ENCODE measurements around the gene CLIP4.
"Not testable (repeated sequence)": the region's sequence is repeated elsewhere in the genome, so short reads cannot be mapped to it uniquely, and the experiment has no call there.

The CLIP4 gene

DNA sequence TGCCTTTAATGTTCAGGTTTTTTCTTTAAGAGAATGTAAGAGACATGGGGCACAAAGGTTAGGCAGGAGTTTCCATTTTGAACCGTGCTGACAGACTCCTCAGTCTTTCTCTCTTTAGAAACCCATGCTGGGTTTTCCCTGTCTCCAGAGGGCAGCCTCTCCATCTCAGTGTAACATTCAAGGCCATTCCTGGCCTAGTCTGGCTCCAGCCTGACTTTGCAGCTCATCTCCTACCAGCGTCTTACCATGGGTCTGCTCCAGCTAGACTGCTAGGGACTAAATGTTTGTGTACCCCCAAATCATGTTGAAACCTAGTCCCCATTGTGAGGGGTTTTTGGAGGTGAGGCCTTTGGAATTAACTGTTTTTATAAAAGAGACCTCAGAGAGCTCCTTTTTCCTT lies 9.8 kb upstream of the CLIP4 start:
- no peak for DNase-seq

GRCh38 chr2:29106256-29106655 lies 9.0 kb upstream of the CLIP4 start:
- no peak for DNase-seq

DNA sequence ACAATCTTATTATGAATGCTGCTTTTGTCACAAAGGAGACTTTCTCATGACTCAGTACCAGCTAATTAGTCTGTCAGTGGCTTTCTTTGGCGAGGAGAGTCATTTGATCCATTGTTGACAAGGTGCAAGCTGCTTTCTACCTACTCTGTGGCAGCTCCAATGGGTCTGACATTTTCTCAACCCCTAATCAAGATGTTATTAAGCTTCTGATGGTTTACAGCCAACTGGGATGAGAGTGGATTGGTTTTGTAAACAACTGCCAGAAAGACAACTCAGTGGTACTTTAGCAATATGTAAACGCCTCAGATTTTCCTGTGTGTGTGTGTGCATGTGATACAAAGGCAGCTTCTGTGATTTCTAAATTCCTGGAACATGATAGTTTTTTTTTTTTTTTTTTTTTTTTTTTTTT lies 8.2 kb upstream of the CLIP4 start:
- no peak for DNase-seq

- not testable (repeated sequence) for DNase-seq
These were observed 7.7 kb upstream of the CLIP4 start for GRCh38 chr2:29107547-29107946.

DNA sequence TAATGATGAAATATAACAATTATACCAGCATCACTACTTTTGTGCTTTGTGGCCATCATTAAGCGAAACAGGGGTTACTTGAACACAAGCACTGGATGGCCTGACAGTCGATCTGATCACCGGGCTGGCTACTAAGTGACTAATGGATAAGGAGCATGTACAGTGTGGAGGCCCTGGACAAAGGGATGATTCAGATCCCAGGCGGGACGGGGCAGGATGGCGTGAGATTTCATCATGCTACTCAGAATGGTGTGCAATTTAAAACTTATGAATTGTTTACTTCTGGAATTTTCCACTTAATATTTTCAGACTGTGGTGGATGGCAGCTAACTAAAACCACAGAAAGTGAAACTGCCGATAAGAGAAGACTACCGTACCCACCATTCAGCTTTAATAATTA lies 7.0 kb upstream of the CLIP4 start:
- no peak for DNase-seq

DNA sequence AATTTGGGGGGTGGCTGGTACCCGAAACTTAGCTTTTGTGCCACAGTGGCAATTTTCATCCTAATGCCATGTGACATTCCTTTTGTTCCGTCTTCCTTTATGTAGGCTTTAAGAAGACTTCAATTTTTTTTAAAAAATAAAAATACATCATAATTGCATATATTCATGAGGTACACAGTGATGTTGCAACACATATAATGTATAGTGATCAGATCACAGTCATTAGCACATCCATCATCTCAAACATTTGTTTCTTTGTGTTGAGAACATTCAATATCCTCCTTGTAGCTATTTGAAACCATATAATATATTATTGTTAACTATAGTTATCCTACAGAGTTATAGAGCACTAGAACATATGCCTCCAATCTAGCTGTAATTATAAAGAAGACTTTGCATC lies 6.0 kb upstream of the CLIP4 start:
- no peak for DNase-seq

DNA sequence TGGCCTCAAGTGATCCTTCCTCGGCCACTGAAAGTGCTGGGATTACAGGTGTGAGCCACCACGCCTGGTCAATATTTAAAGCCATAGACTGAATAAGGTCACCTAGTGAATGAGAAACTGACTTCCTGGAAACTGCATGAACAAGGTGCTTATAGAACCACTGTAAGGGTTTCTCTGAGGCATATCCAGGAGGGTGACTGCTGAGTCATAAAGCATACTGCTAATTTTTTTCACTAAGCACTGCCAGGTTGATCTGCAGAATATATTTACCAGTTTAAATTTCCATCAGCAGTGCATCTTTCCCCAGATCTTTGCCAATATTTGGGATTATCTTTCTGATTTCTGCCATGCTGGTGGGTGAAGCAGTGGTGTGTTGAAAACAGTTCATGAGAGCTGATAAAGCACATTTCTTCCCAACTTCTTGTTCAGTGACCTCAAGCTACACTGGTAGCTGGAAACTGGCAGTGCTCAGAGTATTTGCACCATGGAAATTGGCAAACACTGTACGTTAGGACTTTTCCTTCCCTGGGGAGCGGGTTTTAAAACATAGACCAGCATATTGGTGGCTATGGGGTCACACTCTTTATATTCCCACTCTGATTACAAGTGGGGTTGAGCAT lies 4.2 kb upstream of the CLIP4 start:
- no peak for DNase-seq

DNA sequence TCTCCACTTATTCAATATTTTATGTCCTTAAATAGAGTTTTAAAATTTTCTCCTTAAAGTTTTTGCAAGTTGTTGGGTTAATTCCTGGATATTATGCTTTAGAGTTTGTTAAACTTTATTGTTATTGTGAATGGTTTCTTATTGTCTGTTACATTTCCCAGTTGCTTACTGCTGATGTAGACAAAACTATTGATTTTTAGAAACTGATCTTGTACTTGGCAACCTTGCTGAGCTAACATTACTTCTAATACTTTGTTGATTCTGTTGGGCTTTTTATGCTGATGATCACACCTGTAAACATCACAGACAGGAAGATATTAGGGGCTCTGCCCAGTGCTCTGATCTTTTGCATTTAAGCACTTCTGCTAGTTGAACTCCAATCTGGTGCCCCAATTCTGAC lies 2.8 kb upstream of the CLIP4 start:
- no peak for DNase-seq

DNA sequence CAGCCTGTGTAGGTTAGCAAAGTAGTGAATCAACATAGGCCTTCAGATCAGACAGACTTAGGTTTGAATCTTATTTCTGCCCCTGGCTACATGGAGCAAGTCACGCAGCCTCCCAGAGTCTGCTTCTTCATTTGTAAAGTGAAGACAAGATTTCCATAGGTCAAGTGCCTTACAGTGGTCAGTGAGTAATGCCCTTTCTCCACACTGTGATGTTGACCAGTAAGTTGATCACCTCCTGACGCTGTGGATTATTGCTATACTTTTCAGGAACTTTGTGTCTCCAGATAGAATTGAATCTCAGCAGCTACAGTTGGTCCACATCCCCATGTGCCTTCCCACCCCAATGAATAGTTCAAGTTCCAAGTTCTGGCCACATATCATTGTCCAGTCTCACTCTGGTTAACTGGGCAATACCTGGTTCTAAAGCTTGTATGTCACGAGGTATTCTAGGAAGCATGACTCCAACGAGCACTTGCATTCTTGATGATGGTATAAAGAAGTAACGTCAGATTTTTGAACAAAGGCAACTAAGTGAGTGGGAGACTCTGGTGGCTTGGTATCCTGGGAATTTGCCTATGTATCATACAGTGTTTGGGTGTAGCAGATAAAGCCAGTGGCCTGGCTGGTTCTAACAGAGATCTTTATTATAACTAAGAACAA lies 2.1 kb upstream of the CLIP4 start:
- DNase-seq: no peak

DNA sequence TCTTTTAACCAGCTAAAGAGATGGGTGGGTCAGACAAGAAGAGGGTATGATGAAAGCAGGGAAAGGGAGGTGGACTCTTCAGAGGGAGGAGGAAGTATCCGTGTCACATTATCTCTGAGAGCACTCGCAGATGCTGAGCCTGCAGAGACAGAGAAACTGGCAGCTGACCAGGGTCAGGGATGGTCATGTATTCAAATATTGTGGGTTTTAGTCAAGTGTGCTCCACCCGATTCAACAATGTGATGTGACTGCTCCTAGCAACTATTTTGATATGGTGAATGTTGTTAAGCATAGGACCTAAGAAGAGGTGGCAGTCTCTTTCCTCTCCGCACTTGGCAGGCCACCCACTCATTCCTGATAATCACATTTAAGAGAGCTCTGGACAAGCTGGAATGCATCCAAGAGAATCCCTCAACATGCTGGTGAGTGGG lies 1.3 kb upstream of the CLIP4 start:
- DNase-seq: peak in 1 of 2 experiments; percentile 25

DNA sequence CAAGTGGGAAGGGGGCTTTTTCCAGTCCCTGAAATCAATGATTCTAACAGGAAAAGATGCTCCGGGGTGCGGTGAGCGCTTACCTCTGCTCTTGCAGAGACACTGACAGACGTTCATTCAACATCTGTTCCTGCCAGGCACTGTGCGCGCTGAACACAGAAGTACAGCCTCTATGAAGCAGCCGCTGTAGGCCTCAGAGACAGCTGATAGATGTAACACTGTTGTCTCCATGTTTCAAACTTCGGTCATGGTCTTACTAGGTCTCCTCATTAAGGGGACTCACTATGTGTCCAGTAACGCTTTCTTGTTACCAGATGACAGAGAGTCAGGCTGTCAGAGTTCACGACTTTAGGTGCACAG lies 649 bp upstream of the CLIP4 start:
- peak; percentile 26 to 45 for DNase-seq

GRCh38 chr2:29115797-29116781 lies 874 bp downstream of the CLIP4 start:
- DNase-seq: peak; percentile 43 to 46

- no peak for DNase-seq
These were observed 2.6 kb downstream of the CLIP4 start for GRCh38 chr2:29117636-29118303.

- no peak for DNase-seq
These were observed 4.0 kb downstream of the CLIP4 start for GRCh38 chr2:29119211-29119610.

GRCh38 chr2:29120846-29121245 lies 5.6 kb downstream of the CLIP4 start:
- DNase-seq: no peak

GRCh38 chr2:29123617-29124349 lies 8.6 kb downstream of the CLIP4 start:
- DNase-seq: no peak

DNA sequence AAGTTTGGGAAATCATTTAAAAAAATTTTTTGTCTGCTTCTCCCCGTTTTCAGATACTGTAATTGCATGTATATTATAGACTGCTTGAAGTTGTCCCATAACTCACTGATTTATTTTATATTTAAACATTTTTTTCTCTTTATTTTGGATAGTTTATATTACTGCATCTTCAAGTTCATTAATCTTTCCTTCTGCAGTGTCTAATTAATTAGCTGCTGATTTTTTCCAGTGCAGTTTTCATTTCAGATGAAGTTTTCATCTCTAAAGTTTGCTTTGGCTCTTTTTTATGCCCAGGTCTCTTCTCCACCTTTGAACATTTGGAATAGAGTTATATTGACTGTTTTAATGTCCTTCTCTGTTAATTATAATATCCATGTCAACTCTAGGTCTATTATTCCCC lies 9.3 kb downstream of the CLIP4 start:
- DNase-seq: no peak

DNA sequence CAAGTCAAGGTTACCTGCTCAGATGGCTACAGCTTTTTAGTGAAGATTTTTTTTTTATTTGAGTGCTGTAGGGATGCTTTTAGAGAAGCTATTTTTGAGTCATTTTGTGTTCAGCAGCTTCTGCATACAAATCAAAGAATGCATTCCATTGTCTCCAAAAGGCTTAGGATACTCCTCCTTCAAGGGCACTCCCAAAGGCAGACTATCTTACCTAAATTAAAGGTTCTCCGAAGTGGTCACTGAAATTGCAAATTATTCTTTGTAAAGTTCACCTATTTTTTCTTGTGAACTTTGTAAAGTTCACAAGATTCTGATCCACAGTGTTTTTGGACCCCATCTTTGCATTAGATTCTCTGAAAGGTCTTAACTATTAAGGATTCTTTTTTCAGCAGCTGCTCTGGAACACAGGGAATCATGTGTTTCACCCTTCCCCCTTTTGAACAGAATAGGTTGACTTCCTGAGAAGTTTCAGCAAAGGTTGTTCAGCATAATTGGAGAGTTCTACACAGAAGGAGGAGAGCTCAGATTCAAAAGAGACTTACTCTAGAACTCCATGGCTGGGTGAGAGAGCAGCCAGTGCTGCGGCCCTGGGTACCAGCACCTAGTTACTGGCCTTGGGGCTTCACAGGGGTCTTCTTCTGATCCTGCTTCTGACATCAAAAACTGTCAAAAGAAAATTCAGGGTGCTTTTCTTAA lies 14.5 kb downstream of the CLIP4 start:
- peak in 1 of 2 experiments; percentile 22 for DNase-seq

DNA sequence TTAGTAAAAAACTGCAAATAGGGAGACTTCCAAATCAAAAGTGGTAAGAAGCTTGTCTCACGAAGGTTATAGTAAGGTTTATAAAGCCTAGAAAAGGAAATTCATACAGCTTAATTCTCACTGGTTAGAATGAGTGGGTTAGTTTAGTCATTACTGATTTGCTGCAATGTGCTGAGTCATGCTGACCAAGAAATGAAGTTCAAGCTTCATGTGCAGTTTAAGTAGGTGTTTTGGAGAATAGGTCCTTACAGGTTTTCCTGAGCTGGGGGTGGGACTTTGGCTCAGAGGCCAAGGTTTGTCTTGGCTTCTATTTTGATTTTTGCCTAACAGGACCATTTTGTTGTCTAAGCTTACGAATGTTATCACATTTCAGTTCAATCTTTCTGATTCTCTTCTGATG lies 15.1 kb downstream of the CLIP4 start:
- DNase-seq: peak; percentile 55 to 76

DNA sequence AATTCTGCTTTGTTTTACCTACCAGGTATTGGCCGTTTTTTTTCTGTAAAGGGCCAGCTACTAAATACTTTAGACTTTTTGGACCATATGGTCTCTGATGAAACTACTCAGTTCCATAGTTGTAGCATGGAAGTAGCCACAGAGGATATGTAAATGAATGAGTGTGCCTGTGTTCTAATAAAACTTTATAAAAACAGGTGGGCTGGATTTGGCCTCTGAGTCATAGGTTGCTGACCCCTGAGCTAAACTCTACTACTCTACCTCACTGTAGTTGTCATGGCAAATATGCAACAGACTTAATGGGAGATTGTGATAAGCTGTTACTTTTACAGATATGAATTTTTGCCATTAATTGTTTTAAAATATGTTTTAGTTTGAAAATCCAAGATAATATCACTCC lies 19.7 kb downstream of the CLIP4 start:
- DNase-seq: no peak

- DNase-seq: no peak
These were observed 23.9 kb downstream of the CLIP4 start for GRCh38 chr2:29139152-29139551.

DNA sequence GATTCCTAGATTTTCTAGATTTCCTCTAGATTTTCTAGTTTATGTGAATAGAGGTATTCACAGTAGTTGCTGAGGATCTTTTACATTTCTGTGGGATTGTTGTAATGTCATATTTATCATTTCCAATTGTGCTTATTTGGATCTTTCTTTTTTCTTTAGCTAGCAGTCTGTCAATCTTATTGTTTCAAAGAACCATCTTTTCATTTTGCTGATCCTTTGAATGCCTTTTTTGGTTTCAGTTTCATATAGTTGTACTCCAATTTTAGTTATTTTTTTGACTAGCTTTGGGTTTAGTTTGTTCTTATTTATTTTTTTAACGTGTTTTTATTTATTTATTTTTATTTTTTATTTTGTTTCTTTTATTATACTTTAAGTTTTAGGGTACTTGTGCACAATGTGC lies 24.5 kb downstream of the CLIP4 start:
- DNase-seq: no peak

Data from SHP77 (cell line).